Coronary artery (tissue), 2 donors: ENCODE data around the gene DLG2.

Experiments
- DNase-seq: peaks from one replicate; pipeline ENCODE4 v3.0.0-alpha.2; 2017; ENCODE audit warnings: low spot score
- H3K27ac ChIP-seq, 2 donors: fragments of 200-600 bp; sonication (generic); one replicate each; pipeline ENCODE4 v1.5.1; 2016 to 2019
- H3K4me3 ChIP-seq: fragments of 200-600 bp; sonication (generic); 2 replicates; pipeline ENCODE4 v1.5.1; 2016; ENCODE audit warnings: mild to moderate bottlenecking, moderate library complexity
- TF ChIP-seq, protein P1 (sequence below): fragments of 200-600 bp; sonication (generic); IDR thresholded peaks from one replicate; pipeline ENCODE4 v1.5.1; 2019; ENCODE audit warnings: antibody characterized with exemption

The DLG2 gene

DNA sequence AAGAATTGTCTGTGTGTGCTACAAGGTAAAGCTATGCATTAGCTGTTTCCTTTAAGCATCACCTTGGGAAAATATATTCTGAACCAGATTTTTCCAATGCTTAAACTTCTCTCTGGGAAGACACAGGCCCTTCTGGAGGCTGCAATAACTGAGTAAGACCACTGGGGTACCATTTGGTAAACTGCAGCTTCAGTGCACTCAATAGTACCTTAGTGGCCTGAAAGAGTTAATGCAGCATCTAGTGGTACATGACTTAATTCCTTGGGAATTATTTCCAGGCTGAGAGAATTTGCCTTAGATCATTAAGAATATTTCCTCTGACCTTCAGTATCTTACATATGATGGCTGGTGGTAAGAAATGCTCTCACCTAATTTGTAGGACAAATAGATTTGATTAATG lies 727.4 kb downstream of the DLG2 start:
- TF ChIP-seq, protein P1, sequence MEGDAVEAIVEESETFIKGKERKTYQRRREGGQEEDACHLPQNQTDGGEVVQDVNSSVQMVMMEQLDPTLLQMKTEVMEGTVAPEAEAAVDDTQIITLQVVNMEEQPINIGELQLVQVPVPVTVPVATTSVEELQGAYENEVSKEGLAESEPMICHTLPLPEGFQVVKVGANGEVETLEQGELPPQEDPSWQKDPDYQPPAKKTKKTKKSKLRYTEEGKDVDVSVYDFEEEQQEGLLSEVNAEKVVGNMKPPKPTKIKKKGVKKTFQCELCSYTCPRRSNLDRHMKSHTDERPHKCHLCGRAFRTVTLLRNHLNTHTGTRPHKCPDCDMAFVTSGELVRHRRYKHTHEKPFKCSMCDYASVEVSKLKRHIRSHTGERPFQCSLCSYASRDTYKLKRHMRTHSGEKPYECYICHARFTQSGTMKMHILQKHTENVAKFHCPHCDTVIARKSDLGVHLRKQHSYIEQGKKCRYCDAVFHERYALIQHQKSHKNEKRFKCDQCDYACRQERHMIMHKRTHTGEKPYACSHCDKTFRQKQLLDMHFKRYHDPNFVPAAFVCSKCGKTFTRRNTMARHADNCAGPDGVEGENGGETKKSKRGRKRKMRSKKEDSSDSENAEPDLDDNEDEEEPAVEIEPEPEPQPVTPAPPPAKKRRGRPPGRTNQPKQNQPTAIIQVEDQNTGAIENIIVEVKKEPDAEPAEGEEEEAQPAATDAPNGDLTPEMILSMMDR: no peak
- no peak for DNase-seq
- H3K27ac ChIP-seq: no peak overlapping the region
- no peak overlapping the region for H3K4me3 ChIP-seq

- no peak for DNase-seq
- H3K27ac ChIP-seq: no peak overlapping the region
- TF ChIP-seq, protein P1: no peak
- no peak overlapping the region for H3K4me3 ChIP-seq
Observed at GRCh38 chr11:84899134-84899533, 728.0 kb downstream of the DLG2 start.

- Histone ChIP-seq H3K27ac (no peak overlapping the region), H3K4me3 (no peak overlapping the region)
Observed at GRCh38 chr11:84894666-84895065, 732.5 kb downstream of the DLG2 start.

GRCh38 chr11:84890676-84891075 lies 736.5 kb downstream of the DLG2 start:
- TF ChIP-seq, protein P1: no peak
- Histone ChIP-seq H3K27ac (no peak overlapping the region), H3K4me3 (no peak overlapping the region)
- no peak for DNase-seq

More at GRCh38 chr11:84894666-84895065, 732.5 kb downstream of the DLG2 start:
- TF ChIP-seq, protein P1: no peak
- no peak for DNase-seq

- H3K27ac ChIP-seq: no peak overlapping the region
- TF ChIP-seq, protein P1: no peak
- no peak for DNase-seq
- H3K4me3 ChIP-seq: no peak overlapping the region
Observed at GRCh38 chr11:84889556-84889955, 737.6 kb downstream of the DLG2 start.

DNA sequence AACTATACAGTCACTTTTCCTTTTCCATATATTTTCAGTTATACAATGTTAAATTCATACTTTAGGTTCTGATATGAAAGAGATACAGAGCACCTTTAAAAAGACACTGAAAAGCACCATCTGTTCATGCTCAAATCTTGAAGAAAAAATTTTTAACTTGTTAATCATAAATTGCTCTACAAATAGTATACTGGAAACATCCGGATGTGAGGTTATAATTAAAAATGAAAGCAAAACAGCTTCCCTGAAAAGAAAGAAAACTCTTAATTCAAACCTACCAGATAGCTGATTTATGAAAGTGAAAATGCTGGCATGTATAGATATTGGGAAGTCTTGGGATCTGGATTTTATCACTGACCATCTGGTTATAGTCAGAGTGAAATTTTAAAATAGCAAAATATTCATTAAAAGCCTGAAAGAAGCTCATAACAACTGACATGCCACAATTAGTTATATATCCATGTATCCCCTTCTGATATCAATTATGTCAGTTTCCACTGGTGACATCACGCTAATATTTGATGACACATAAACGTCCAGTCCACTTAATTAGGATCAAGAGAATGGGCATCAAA lies 740.0 kb downstream of the DLG2 start:
- no peak for DNase-seq
- Histone ChIP-seq H3K27ac (no peak overlapping the region), H3K4me3 (no peak overlapping the region)
- TF ChIP-seq, protein P1: no peak

GRCh38 chr11:84886344-84886743 lies 740.8 kb downstream of the DLG2 start:
- TF ChIP-seq, protein P1: no peak
- Histone ChIP-seq H3K27ac (no peak overlapping the region), H3K4me3 (no peak overlapping the region)
- DNase-seq: no peak
